Smooth muscle cell (in vitro differentiated cells): ENCODE measurements around the gene GRIN2C. TPM values are rescaled to one million over a fixed set of nuclear protein-coding genes. Genes with fewer than 3 reads are reported as not detected.
"Not testable (repeated sequence)": the region's sequence is repeated elsewhere in the genome, so short reads cannot be mapped to it uniquely, and the experiment has no call there.

Experiments used
- DNase-seq: peaks from one replicate; lab custom pipeline; 2025; ENCODE audit not compliant: unreplicated experiment; lab: John Stamatoyannopoulos, UW
- H2AFZ ChIP-seq: fragments of 200-600 bp; sonication (generic); 2 replicates; pipeline ENCODE4 v1.6.0; 2016; ENCODE audit warnings: antibody characterized with exemption, low read depth, mild to moderate bottlenecking
- H3F3A ChIP-seq: fragments of 200-600 bp; sonication (generic); 2 replicates; pipeline ENCODE4 v1.6.0; 2017; ENCODE audit warnings: antibody characterized with exemption, low read depth
- H3K27ac ChIP-seq: fragments of 200-600 bp; sonication (generic); 2 replicates; pipeline ENCODE4 v1.5.1; 2016; ENCODE audit warnings: low read depth, mild to moderate bottlenecking
- H3K27me3 ChIP-seq: fragments of 200-600 bp; sonication (generic); 2 replicates; pipeline ENCODE4 v1.6.1; 2016; ENCODE audit warnings: low read depth, mild to moderate bottlenecking
- H3K36me3 ChIP-seq: fragments of 200-600 bp; sonication (generic); 2 replicates; pipeline ENCODE4 v1.5.1; 2016; ENCODE audit warnings: low read depth
- H3K4me1 ChIP-seq: fragments of 200-600 bp; sonication (generic); 2 replicates; pipeline ENCODE4 v1.5.1; 2016; ENCODE audit warnings: low read depth
- H3K4me2 ChIP-seq: fragments of 200-600 bp; sonication (generic); 2 replicates; pipeline ENCODE4 v1.6.0; 2016; ENCODE audit warnings: mild to moderate bottlenecking
- H3K4me3 ChIP-seq: fragments of 200-600 bp; sonication (generic); 2 replicates; pipeline ENCODE4 v1.5.1; 2016; ENCODE audit warnings: mild to moderate bottlenecking
- H3K79me2 ChIP-seq: fragments of 200-600 bp; sonication (generic); 2 replicates; pipeline ENCODE4 v1.6.0; 2016; ENCODE audit warnings: low read depth, mild to moderate bottlenecking
- H3K9ac ChIP-seq: fragments of 200-600 bp; sonication (generic); 2 replicates; pipeline ENCODE4 v1.6.0; 2016; ENCODE audit warnings: low read depth
- H3K9me3 ChIP-seq: fragments of 200-600 bp; sonication (generic); replicated peaks from 2 replicates; pipeline ENCODE4 v1.5.1; 2016; ENCODE audit warnings: low read depth
- H4K20me1 ChIP-seq: fragments of 200-600 bp; sonication (generic); 2 replicates; pipeline ENCODE4 v1.6.0; 2016; ENCODE audit warnings: low read depth
- CTCF ChIP-seq: fragments of 200-600 bp; sonication (generic); IDR thresholded peaks from 2 replicates; pipeline ENCODE4 v1.5.1; 2017; ENCODE audit warnings: borderline replicate concordance, mild to moderate bottlenecking, antibody characterized with exemption; ENCODE audit not compliant: insufficient read depth, poor library complexity, severe bottlenecking
- WGBS: methylation state at CpG from one replicate; pipeline ENCODE4 v1.1.7; 2016; ENCODE audit warnings: low lambda C conversion rate; 5-methylcytosine and 5-hydroxymethylcytosine counted together
- polyA plus RNA-seq: library from polyadenylated mRNA; unstranded; fragments of >200 nt; fragmentation: Nextera tagmentation; extraction: Ambion mirVana; gene quantifications from 2 replicates; pipeline ENCODE4 v1.2.1, GENCODE V29; 2016
- total RNA-seq: library from RNA; depleted of rRNA; stranded (reverse); fragments of >200 nt; gene quantifications from 2 replicates; pipeline ENCODE4 v1.2.3, GENCODE V29; 2014

The GRIN2C gene
- 0.13 TPM in 2 replicates for total RNA-seq
- polyA plus RNA-seq = 0.30 and 0.32 TPM in 2 replicates

GRCh38 chr17:74859459-74860228 is at the start of gene GRIN2C:
Gene GRIN2C, minus strand, starts transcription at chr17:74859885. Its CDS starts 4,793 bp downstream, at chr17:74855092.
- no peaks in the 10 kb centered on the region for H3K36me3 ChIP-seq
- H3K4me1 ChIP-seq = peaks cover 6% of the 10 kb centered on the region
- peak within 1 kb of the TSS; percentile 75 for H3K4me2 ChIP-seq
- no peak within 1 kb of the TSS for H2AFZ ChIP-seq
- DNase-seq = no peak
- H3K9me3 ChIP-seq = no peaks in the 10 kb centered on the region
- H3K4me3 ChIP-seq = peak within 1 kb of the TSS; percentile 37
- WGBS = 3% methylated on average over 19 of the region's 72 CpGs
- H3F3A ChIP-seq = no peaks in the 10 kb centered on the region
- peaks cover 76% of the 10 kb centered on the region for H3K27me3 ChIP-seq
- no peak within 1 kb of the TSS for H3K27ac ChIP-seq
- no peaks in the 10 kb centered on the region for H3K79me2 ChIP-seq
- peak; percentile 46 for TF ChIP-seq CTCF
- peaks cover 3% of the 10 kb centered on the region for H4K20me1 ChIP-seq
- no peak within 1 kb of the TSS for H3K9ac ChIP-seq

- H4K20me1 ChIP-seq, H3K9me3 ChIP-seq, H3K79me2 ChIP-seq, H3K4me3 ChIP-seq, DNase-seq, H3K9ac ChIP-seq, H3K27me3 ChIP-seq, H2AFZ ChIP-seq, H3K4me1 ChIP-seq, H3F3A ChIP-seq, H3K27ac ChIP-seq, H3K4me2 ChIP-seq, H3K36me3 ChIP-seq: not testable (repeated sequence)
- WGBS = 65% methylated on average over 4 of the region's 4 CpGs
Measured at GRCh38 chr17:74909097-74909496, 49.4 kb upstream of the GRIN2C start.

GRCh38 chr17:74907012-74907411 is 47.3 kb upstream of the GRIN2C start:
- Histone ChIP-seq H3F3A (no peaks in the 10 kb centered on the region), H3K4me2 (no peak overlapping the region), H3K9me3 (no peaks in the 10 kb centered on the region), H3K27ac (no peak overlapping the region), H3K4me3 (no peak overlapping the region), H3K27me3 (no peaks in the 10 kb centered on the region), H3K36me3 (no peaks in the 10 kb centered on the region), H3K4me1 (no peaks in the 10 kb centered on the region), H3K79me2 (no peaks in the 10 kb centered on the region), H3K9ac (no peak overlapping the region), H4K20me1 (no peaks in the 10 kb centered on the region), H2AFZ (no peak overlapping the region)
- 94% methylated on average over 23 of the region's 34 CpGs for WGBS
- TF ChIP-seq CTCF = no peak
- DNase-seq = no peak

- DNase-seq, H3K9ac ChIP-seq, H3K4me1 ChIP-seq, H3K9me3 ChIP-seq, H2AFZ ChIP-seq, H3F3A ChIP-seq, H3K79me2 ChIP-seq, H3K4me2 ChIP-seq, H3K4me3 ChIP-seq, H4K20me1 ChIP-seq, H3K27me3 ChIP-seq, H3K36me3 ChIP-seq, H3K27ac ChIP-seq: not testable (repeated sequence)
- 83% methylated on average over 6 of the region's 6 CpGs for WGBS
Measured at GRCh38 chr17:74906214-74906793, 46.6 kb upstream of the GRIN2C start.
